Body of pancreas (tissue), 4 donors: ENCODE measurements around the gene BSDC1.

Source experiments
- CTCF ChIP-seq, 7 experiments: fragments of 450-650 bp in 4 of 7; fragments of 200-600 bp in 3 of 7; sonication (generic) in 3 of 7; IDR thresholded peaks; one replicate each; pipeline ENCODE4 v1.5.1; 2016 to 2019; ENCODE audit warnings: antibody characterized with exemption in 7 of 7
- POLR2A ChIP-seq, 3 donors: fragments of 450-650 bp; IDR thresholded peaks; one replicate each; pipeline ENCODE4 v1.6.1; 2016; ENCODE audit warnings: antibody characterized with exemption in 3 of 3, mild to moderate bottlenecking in 2 of 3

GRCh38 chr1:32364836-32365235 lies 29.4 kb downstream of the BSDC1 start:
- TF ChIP-seq CTCF (IDR thresholded peaks at IDR 0.05) = no peak
- no peak for TF ChIP-seq POLR2A (IDR thresholded peaks at IDR 0.05)
